Fibroblast of lung (primary cell): ENCODE results near the gene BCAT1. TPM values are rescaled to one million over a fixed set of nuclear protein-coding genes. Genes with fewer than 3 reads are reported as not detected.

Experiments
- DNase-seq, 2 donors: peaks; one replicate each; pipeline versions ENCODE4 v3.0.0 to v3.0.0-alpha.2; 2010; ENCODE audit warnings: low read depth in 2 of 2
- H2AFZ ChIP-seq: 2 replicates; pipeline ENCODE4 v1.5.1; 2012; ENCODE audit warnings: low read length, control low read depth, inconsistent platforms
- H3K27ac ChIP-seq: 2 replicates; pipeline ENCODE4 v1.5.1; 2011; ENCODE audit warnings: low read length, control low read depth; ENCODE audit not compliant: insufficient read depth
- H3K27me3 ChIP-seq: 2 replicates; pipeline ENCODE4 v1.5.1; 2011; ENCODE audit warnings: mild to moderate bottlenecking, low read length; ENCODE audit not compliant: control insufficient read depth, insufficient read depth
- H3K36me3 ChIP-seq: 2 replicates; pipeline ENCODE4 v1.5.1; 2011; ENCODE audit warnings: low read length; ENCODE audit not compliant: control insufficient read depth, insufficient read depth
- H3K4me1 ChIP-seq: 2 replicates; pipeline ENCODE4 v1.5.1; 2011; ENCODE audit warnings: low read length; ENCODE audit not compliant: control insufficient read depth, insufficient read depth; ENCODE audit errors: extremely low read depth
- H3K4me2 ChIP-seq: 2 replicates; pipeline ENCODE4 v1.5.1; 2011; ENCODE audit warnings: low read length, control low read depth; ENCODE audit not compliant: insufficient read depth; ENCODE audit errors: extremely low read depth
- H3K4me3 ChIP-seq, 4 experiments: fragments of 200-600 bp in 1 of 4; sonication (generic) in 1 of 4; replicated peaks in 1 of 4; 2 replicates each; pipeline ENCODE4 v1.5.1; 2011 to 2016; ENCODE audit warnings: low read length in 4 of 4, low read depth in 3 of 4, mild to moderate bottlenecking in 3 of 4, control low read depth in 2 of 4, inconsistent platforms in 1 of 4, mixed read lengths in 1 of 4; ENCODE audit not compliant: insufficient read depth in 1 of 4; ENCODE audit errors: control extremely low read depth in 1 of 4
- H3K79me2 ChIP-seq: 2 replicates; pipeline ENCODE4 v1.5.1; 2012; ENCODE audit warnings: mild to moderate bottlenecking, low read length, inconsistent platforms; ENCODE audit not compliant: control insufficient read depth, insufficient read depth
- H3K9ac ChIP-seq: 2 replicates; pipeline ENCODE4 v1.5.1; 2011; ENCODE audit warnings: mild to moderate bottlenecking, low read length, control low read depth; ENCODE audit not compliant: insufficient read depth
- H3K9me3 ChIP-seq: 2 replicates; pipeline ENCODE4 v1.5.1; 2012; ENCODE audit warnings: low read depth, low read length; ENCODE audit not compliant: control insufficient read depth, insufficient read depth
- H4K20me1 ChIP-seq: 2 replicates; pipeline ENCODE4 v1.5.1; 2011; ENCODE audit warnings: low read length; ENCODE audit not compliant: control insufficient read depth, insufficient read depth; ENCODE audit errors: extremely low read depth
- EZH2 ChIP-seq: IDR thresholded peaks from 2 replicates; pipeline ENCODE4 v1.5.1; 2012; ENCODE audit warnings: low read length, control low read depth, mild to moderate bottlenecking; ENCODE audit errors: missing control alignments
- polyA plus RNA-seq, 2 donors: library from polyadenylated mRNA; depleted of rRNA in 1 of 2; stranded (reverse) in 1 of 2; unstranded in 1 of 2; fragments of >200 nt; gene quantifications; 2 replicates each; pipeline ENCODE4 v1.2.1, GENCODE V29; 2011 to 2012; ENCODE audit warnings: missing spikeins in 1 of 2
- total RNA-seq: library from RNA; depleted of rRNA; stranded (reverse); fragments of >200 nt; gene quantifications from 2 replicates; pipeline ENCODE4 v1.2.1, GENCODE V29; 2014
- TF ChIP-seq, protein P1 (sequence below), 2 donors: IDR thresholded peaks in 1 of 2; conservative IDR thresholded peaks in 1 of 2; 1 replicate in 1 of 2; 2 replicates in 1 of 2; pipeline ENCODE4 v1.5.1; 2011 to 2012; ENCODE audit warnings: low read length in 2 of 2, control low read depth in 1 of 2, inconsistent platforms in 1 of 2, low read depth in 1 of 2, mild to moderate bottlenecking in 1 of 2

The BCAT1 gene
- total and polyA plus RNA-seq, 2 donors (not counting 1 experiment from before 2014, with no cell fraction given), result 27.8 to 162 TPM

DNA sequence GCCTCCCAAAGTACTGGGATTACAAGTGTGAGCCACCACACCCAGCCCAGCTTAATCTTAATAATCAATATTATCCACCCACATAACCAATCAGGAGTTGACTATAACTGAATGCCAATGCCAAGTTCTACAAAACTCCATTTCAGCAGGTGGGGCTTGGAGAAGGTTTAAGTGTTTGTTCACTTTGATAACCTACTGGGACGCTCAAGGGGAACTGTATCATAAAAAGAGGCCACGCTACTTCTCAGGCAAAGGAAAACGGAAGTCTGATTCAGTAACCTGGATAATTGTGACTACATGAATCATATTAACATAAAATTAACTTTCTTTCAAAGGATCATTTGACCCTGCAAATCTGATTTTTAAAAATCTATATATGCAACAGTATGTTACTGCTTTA lies 179.2 kb downstream of the BCAT1 start:
- H3K27me3 ChIP-seq, result no peaks in the 10 kb centered on the region
- H3K4me2 ChIP-seq, result no peak overlapping the region
- no peak for TF ChIP-seq EZH2
- TF ChIP-seq, protein P1, sequence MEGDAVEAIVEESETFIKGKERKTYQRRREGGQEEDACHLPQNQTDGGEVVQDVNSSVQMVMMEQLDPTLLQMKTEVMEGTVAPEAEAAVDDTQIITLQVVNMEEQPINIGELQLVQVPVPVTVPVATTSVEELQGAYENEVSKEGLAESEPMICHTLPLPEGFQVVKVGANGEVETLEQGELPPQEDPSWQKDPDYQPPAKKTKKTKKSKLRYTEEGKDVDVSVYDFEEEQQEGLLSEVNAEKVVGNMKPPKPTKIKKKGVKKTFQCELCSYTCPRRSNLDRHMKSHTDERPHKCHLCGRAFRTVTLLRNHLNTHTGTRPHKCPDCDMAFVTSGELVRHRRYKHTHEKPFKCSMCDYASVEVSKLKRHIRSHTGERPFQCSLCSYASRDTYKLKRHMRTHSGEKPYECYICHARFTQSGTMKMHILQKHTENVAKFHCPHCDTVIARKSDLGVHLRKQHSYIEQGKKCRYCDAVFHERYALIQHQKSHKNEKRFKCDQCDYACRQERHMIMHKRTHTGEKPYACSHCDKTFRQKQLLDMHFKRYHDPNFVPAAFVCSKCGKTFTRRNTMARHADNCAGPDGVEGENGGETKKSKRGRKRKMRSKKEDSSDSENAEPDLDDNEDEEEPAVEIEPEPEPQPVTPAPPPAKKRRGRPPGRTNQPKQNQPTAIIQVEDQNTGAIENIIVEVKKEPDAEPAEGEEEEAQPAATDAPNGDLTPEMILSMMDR (conservative IDR thresholded peaks at IDR 0.05 in 1 of 2, IDR thresholded peaks at IDR 0.05 in 1 of 2; ENCODE audit: low read depth in 1 of 2, low read length in 2 of 2), result no peak
- H3K9ac ChIP-seq, result no peak overlapping the region
- H3K36me3 ChIP-seq, result no peaks in the 10 kb centered on the region
- no peak overlapping the region for H3K4me3 ChIP-seq
- no peaks in the 10 kb centered on the region for H3K79me2 ChIP-seq
- H4K20me1 ChIP-seq, result no peaks in the 10 kb centered on the region
- no peaks in the 10 kb centered on the region for H3K9me3 ChIP-seq
- no peak overlapping the region for H2AFZ ChIP-seq
- no peak for DNase-seq
- H3K4me1 ChIP-seq, result peaks cover 2% of the 10 kb centered on the region
- H3K27ac ChIP-seq, result no peak overlapping the region

DNA sequence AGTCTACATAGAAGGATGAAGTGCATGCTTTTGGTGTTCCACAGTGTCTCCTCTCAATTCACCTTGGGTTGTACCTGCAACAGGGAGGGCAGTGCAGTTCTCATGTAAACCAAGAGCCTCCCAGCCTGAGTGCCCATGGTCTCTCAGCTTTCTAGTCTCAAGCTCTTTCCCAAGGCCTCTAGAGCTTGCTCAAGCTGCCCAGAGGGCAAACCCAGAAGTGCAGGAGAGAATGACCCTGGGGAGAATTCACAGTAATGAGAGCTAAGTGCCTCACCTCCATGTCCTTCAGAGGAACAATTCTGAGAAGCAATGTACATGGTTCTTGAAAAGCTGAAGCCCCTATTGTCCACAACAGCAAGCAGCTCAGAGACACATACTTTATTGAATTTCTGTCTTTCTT lies 180.5 kb downstream of the BCAT1 start:
- DNase-seq, result no peak
- Histone ChIP-seq H3K9ac (no peak overlapping the region), H3K27ac (no peak overlapping the region), H2AFZ (no peak overlapping the region), H3K79me2 (no peaks in the 10 kb centered on the region), H3K4me2 (no peak overlapping the region), H3K36me3 (no peaks in the 10 kb centered on the region), H4K20me1 (no peaks in the 10 kb centered on the region), H3K4me1 (peaks cover 2% of the 10 kb centered on the region), H3K4me3 (no peak overlapping the region), H3K27me3 (no peaks in the 10 kb centered on the region), H3K9me3 (no peaks in the 10 kb centered on the region)
- TF ChIP-seq EZH2, result no peak
- TF ChIP-seq, protein P1 (conservative IDR thresholded peaks at IDR 0.05 in 1 of 2, IDR thresholded peaks at IDR 0.05 in 1 of 2; ENCODE audit: low read depth in 1 of 2, low read length in 2 of 2), result no peak

DNA sequence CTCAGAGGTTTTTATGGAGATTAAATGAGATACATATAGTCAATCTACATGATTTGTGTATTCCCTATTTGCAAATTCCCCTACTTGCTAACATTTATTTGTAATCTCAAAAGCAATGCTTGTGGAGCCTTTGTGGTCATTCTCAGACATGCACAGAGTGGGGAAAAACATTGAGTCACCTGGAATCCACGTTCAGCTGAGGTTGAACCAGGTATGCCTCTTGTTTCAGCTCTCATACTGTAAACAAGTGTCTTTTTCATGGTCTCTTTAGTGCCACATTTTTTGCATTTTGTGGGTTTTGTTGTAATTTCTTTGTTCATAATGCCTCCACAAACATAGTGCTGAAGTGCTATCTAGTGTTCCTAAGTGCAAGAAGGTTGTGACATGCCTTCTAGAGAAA lies 181.9 kb downstream of the BCAT1 start:
- H3K27ac ChIP-seq, result no peak overlapping the region
- H3K79me2 ChIP-seq, result no peaks in the 10 kb centered on the region
- H2AFZ ChIP-seq, result no peak overlapping the region
- H3K4me3 ChIP-seq, result no peak overlapping the region
- no peak for TF ChIP-seq EZH2
- TF ChIP-seq, protein P1 (conservative IDR thresholded peaks at IDR 0.05 in 1 of 2, IDR thresholded peaks at IDR 0.05 in 1 of 2; ENCODE audit: low read depth in 1 of 2, low read length in 2 of 2), result no peak
- H4K20me1 ChIP-seq, result no peaks in the 10 kb centered on the region
- H3K9ac ChIP-seq, result no peak overlapping the region
- H3K9me3 ChIP-seq, result no peaks in the 10 kb centered on the region
- peak in 1 of 2 donors; percentile 32 for DNase-seq
- H3K4me1 ChIP-seq, result peaks cover 2% of the 10 kb centered on the region
- no peaks in the 10 kb centered on the region for H3K27me3 ChIP-seq
- H3K36me3 ChIP-seq, result no peaks in the 10 kb centered on the region
- no peak overlapping the region for H3K4me2 ChIP-seq
